HG03196 (cell line): ENCODE measurements around the gene PANK4.

Experiments
- ATAC-seq: cut with Tn5 transposase; IDR thresholded peaks from one replicate; pipeline ENCODE4 v1.9.1; 2021; ENCODE audit not compliant: unreplicated experiment

Gene PANK4

GRCh38 chr1:2546515-2547209 lies 20.3 kb upstream of the PANK4 start:
- peak; percentile 29 for ATAC-seq

- ATAC-seq, result peak; percentile 37
Measured at GRCh38 chr1:2545754-2546514, 19.5 kb upstream of the PANK4 start.

DNA sequence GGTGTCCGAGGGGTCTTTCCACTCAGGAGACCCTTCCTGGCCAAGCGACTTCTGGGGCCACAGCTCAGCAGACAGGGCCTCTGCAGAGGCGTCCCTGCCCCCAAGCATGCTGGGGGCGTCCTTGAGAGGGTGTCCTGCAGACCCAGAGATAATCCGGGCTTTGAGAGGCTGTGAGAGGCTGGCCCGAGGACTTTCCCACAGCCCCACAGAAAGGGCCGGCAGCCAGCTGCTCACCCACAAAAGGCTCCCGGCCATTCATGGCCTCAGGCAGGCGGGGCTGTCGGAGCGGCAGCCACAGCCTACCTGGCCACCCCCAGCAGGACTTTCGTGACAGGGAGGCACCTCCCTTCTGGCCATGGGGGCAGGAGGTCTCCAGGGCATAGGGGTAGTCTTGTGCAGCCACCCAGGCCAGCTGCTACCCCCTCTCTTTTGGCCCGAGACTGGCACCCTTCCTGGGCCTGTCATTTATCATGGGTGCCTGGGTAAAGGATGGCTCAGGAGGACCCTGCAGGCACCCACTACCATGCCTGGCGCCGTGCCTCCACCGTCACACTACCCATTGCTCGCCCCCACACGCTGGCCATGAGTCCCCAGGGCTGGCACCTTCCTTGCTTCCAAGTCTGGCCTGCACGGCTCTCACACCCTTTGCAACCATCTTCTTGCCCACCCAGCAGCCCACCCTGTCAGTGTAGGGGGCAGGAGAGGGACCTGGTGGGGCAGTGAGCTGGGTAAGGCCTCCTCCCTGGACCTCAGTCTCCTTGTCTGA lies 18.7 kb upstream of the PANK4 start:
- no peak for ATAC-seq

DNA sequence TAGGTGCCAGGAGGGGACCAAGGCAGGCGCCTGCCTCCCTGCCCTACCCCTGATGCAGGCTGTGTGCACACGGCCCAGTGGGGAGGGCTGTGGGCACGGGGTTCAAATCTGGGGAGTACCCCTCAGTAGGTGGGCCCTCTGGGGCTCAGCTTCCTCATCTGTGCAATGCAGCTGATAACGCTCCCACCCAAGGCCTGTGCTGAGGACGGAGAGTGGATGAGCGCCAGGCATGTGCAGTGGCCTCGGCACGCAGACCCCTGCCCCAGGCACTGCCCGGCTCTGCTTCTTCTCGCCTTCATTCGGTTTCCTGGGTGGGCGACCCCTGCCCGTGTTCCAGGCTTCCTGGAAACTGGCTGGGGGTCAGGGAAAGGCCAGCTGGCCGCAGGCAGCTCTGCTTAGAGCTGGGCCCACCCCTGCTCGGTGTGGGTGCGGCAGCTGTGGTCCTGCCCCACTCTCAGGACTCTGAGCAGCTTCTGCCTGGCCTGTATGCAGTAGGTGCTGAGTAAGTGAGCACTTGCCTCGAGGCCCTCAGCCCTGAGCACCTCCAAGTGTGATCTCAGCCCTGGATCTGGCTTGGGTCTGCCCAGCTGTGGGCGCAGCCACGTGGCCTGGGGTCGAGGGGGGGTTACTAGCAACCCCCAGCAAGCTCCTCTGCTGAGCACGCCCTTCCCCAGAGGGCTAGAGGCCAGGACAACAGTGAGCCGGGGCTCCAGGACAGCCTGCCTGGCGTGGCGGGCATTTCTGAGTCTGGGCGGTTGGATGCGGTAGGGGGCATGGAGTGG lies 17.9 kb upstream of the PANK4 start:
- no peak for ATAC-seq

- no peak for ATAC-seq
Measured at GRCh38 chr1:2543543-2544092, 17.2 kb upstream of the PANK4 start.

DNA sequence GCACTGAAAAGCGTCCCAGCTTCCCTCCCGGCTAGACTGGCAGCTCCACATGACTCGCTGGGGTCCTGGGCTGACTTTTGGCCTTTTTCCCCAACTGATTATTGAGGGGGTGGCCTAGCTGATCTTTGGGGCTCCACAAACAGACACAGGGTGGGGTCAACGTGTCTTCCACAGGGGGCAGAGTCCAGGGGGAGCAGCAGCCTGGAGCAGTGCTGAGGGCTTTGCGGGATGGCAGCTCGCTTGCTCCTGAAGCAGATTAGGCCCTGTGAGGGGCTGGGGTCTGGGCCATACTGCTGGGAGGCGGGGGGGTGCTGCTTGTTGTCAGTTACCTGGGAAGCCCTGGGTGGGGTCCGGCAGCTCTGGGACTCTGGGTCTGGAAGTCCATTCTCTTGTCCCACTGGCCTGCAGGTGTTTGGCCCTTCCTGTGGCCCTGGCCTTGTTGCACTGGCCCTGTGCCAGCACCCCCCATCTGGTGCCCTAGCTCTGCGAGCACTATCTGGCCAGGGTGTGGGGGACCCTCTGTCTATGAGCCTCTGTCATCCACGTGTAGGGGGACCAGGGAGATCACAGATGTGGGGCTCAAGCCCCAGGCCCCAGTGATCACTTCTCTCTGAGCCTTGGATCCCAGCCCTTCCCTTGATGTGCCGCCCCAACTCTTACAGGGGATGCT lies 16.0 kb upstream of the PANK4 start:
- no peak for ATAC-seq

DNA sequence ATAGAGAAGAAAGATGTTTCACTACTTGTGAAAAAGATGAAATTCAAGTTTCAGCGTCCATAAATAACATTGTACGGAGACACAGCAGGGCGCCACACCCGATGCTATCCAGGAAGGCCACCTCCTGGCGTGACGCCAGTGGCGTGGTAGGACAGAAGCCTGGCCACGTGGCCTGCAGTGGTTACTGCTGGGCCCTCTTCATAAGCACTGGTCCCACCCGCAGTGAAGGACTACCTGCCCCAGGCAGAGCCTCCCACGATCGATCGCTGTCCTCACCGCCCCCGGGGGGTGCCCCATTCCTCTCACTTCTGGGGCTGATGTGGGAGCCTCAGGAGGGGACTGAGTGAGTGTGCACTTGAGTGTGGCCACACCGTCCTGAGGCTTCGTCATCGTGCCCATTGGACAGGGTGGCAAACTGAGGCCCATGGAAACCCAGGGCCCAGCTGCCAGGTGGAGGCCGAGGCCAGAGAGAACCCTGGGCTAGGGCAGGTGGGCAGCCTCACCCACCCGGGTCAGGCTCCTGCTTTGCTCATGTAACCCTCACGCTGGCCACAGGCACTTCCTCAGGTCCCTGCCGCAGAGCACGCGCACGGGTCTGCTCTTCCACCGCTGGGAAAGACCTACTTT lies 15.3 kb upstream of the PANK4 start:
- no peak for ATAC-seq

- ATAC-seq, result no peak
Measured at GRCh38 chr1:2540816-2541492, 14.6 kb upstream of the PANK4 start.

- ATAC-seq, result no peak
Measured at GRCh38 chr1:2539312-2539907, 13.0 kb upstream of the PANK4 start.

DNA sequence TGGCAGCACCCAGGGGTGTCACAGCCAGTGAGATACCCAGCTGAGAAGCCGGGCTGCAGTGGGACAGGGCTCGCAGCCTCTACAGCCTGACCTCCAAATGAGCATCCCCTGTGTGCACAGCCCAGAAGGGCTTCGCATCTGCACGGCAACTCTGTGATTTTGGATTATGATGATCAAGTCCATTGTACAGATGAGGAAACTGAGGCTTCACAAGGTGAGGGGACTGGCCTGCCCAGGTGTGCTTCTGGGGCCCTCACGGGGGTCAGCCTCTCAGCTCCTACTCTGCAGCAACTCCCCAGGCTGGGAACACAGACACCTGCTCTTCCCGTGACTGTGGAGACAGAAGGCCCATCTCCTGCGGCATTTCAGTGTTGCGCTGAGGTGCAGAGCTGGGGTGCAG lies 12.5 kb upstream of the PANK4 start:
- no peak for ATAC-seq

- ATAC-seq, result no peak
Measured at GRCh38 chr1:2538376-2538775, 12.0 kb upstream of the PANK4 start.

- ATAC-seq, result no peak
Measured at GRCh38 chr1:2537784-2538115, 11.4 kb upstream of the PANK4 start.

GRCh38 chr1:2535981-2536380 lies 9.6 kb upstream of the PANK4 start:
- ATAC-seq, result no peak

DNA sequence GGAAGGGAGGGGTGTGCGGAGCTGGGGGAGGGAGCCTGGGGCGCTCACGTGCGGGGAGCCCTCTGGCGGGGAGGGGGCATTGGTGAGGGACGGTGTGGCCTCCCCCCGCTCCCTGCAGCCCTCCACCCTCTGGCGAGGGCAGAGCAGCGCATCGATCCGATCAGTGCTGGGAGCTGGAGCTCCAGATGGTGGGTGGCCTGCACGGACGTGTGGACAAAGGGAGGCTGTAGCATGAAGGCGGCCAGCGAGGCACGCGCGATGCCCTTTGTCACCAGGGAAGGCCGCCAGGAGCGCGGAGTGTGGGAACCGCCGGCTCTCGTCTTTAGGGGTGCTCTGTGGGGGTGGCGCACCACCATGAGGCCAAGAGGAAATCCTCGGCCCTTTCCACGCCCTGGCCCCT lies 9.1 kb upstream of the PANK4 start:
- ATAC-seq, result no peak

GRCh38 chr1:2534687-2535441 lies 8.5 kb upstream of the PANK4 start:
- no peak for ATAC-seq

DNA sequence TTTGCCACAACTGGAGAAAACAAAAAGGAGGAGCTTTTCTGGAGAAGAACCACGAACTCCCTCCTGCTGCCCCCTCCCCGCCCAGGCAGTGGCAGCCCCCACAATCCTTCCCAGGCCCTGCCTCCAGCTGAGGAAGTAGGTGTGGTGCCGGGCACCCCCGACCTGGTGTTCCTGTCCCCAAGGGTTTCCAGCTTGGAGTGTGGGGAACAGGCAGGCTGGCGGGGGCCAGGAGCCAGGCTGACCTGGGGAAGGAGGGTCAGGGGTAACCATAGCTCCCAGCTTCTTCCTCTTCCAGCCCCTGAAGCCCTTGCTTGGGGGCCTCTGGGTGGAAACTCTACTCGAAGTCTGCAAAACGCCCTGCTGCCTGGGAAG lies 7.9 kb upstream of the PANK4 start:
- ATAC-seq, result no peak

- ATAC-seq, result no peak
Measured at GRCh38 chr1:2533365-2533764, 7.0 kb upstream of the PANK4 start.

GRCh38 chr1:2532485-2533160 lies 6.2 kb upstream of the PANK4 start:
- ATAC-seq, result no peak
